ENCODE data around the gene RSRC1. TPM values are rescaled to one million over a fixed set of nuclear protein-coding genes. Genes with fewer than 3 reads are reported as not detected.

Gene RSRC1, protein sequence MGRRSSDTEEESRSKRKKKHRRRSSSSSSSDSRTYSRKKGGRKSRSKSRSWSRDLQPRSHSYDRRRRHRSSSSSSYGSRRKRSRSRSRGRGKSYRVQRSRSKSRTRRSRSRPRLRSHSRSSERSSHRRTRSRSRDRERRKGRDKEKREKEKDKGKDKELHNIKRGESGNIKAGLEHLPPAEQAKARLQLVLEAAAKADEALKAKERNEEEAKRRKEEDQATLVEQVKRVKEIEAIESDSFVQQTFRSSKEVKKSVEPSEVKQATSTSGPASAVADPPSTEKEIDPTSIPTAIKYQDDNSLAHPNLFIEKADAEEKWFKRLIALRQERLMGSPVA
- 26.9 and 30.4 TPM in 2 replicates for total RNA-seq

DNA sequence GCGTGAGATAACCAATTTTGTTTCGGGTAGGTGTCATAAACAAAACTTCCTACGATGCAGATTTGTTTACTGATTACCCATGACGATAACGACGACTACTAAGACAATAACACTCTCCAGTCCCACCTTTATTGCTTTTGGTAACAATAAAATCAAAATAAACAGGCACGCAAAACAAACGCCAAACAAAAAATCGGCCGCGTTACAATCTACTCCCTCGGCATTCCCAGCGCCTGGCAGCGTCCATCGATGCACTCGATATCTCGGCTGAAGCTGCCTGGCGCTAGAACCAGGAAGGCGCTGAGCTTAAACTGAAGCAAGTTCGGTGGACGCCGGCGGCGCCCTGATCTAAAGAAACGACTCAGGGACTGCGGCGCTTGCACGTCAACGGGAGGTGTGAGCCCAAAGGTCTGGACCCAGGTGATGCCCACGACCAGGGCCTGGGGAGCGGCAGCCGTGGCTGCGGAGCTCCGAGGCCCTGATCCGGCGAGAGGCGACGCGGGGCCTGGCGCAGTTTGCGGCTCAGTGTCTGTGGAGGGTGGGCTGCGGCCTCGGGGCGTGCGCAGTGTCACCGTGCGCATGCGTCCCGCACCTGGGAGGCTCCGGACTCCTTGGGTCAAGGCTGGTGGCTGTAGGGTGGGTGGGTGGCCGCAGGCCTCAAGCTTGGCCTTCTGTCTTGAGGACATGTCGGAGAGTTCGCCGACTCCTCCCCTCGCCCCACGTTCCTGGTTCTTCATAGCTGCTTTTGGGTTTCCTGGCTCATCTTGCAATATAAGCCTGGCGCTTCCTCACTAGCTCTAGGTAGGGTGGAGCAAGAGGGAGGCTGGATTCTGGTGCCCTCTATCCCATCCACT lies at the start of gene RSRC1:
TSS of gene RSRC1 (plus strand) at position 286 of the 854 bp plus-strand sequence. CDS start 12,016 bp downstream, outside the sequence.

DNA sequence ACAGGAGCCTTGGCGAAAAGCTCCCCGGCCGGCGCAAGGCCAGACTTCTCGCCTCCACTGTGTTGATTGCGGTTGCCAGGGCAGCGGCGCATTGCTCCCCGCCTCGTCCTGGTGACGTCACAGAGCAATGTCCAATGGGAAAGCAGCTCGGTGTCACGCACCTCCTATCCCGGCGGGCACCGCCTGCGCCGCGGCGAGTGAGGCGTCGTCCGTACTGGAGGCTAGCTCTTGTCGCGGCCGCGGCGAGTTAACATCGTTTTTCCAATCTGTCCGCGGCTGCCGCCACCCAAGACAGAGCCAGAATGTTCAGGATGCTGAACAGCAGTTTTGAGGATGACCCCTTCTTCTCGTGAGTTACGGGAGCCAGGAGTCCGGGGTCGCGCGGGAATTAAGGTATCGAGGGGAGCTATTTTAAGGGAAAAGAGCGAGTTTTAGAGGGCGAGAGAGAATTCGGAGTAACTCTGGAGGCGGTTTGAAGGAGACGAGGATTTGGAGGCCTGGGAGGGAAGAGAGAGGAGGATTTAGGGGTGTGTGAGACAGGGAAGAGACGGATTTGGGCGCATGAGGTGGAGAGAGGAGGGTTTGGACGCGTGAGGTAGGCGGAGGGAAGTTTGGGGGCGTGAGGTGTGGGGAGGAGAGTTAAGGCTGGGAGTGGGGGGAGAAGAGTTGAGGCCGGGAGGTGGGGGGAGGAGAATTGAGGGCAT lies 461.3 kb downstream of the RSRC1 start, which contains the start of gene MLF1:
TSS of gene MLF1 (plus strand) at position 196 of the 704 bp plus-strand sequence. CDS start at position 303, 107 bp downstream.

Other genes starting within 250 kb of the RSRC1 start
- 0.14 and 0.22 TPM in 2 replicates for gene SHOX2, start 3.7 kb upstream of the RSRC1 start, total RNA-seq

Measured in placental pericyte (primary cell).